Endodermal cell (in vitro differentiated cells): ENCODE results near the gene RAB38. TPM values are rescaled to one million over a fixed set of nuclear protein-coding genes. Genes with fewer than 3 reads are reported as not detected.

ENCODE experiments used
- DNase-seq: peaks from one replicate; pipeline ENCODE4 v3.0.0-alpha.2; 2017
- H3K27ac ChIP-seq: 2 replicates; pipeline ENCODE4 v1.5.1; 2013; ENCODE audit warnings: mild to moderate bottlenecking, low read depth, low read length, moderate library complexity
- H3K27me3 ChIP-seq: 2 replicates; pipeline ENCODE4 v1.6.1; 2013; ENCODE audit warnings: mild to moderate bottlenecking, low read length, moderate library complexity; ENCODE audit not compliant: insufficient read depth, control insufficient read depth, poor library complexity, severe bottlenecking
- H3K36me3 ChIP-seq: 2 replicates; pipeline ENCODE4 v1.7.0; 2013; ENCODE audit warnings: mild to moderate bottlenecking, low read length, moderate library complexity; ENCODE audit not compliant: control insufficient read depth, insufficient read depth
- H3K4me1 ChIP-seq: one replicate; pipeline ENCODE4 v1.7.0; 2013; ENCODE audit warnings: low read length; ENCODE audit not compliant: control insufficient read depth, insufficient read depth
- H3K4me3 ChIP-seq: 2 replicates; pipeline ENCODE4 v1.5.1; 2013; ENCODE audit warnings: mild to moderate bottlenecking, low read length, moderate library complexity
- H3K9ac ChIP-seq: 2 replicates; pipeline ENCODE4 v1.6.1; 2013; ENCODE audit warnings: mild to moderate bottlenecking, low read length, moderate library complexity; ENCODE audit not compliant: poor library complexity, severe bottlenecking; ENCODE audit errors: extremely low read depth
- H3K9me3 ChIP-seq: 2 replicates; pipeline ENCODE4 v1.6.1; 2013; ENCODE audit warnings: mild to moderate bottlenecking, low read length, moderate library complexity; ENCODE audit not compliant: control insufficient read depth
- H3K27ac Mint-ChIP-seq: 2 replicates; pipeline ENCODE4 v1.8.0; 2020; ENCODE audit warnings: mixed read lengths
- H3K27me3 Mint-ChIP-seq: 2 replicates; pipeline ENCODE4 v1.8.0; 2021; ENCODE audit warnings: mild to moderate bottlenecking, mixed read lengths; ENCODE audit not compliant: insufficient read depth
- H3K36me3 Mint-ChIP-seq: 2 replicates; pipeline ENCODE4 v1.8.0; 2020; ENCODE audit warnings: low read depth, mixed read lengths
- H3K4me1 Mint-ChIP-seq: 2 replicates; pipeline ENCODE4 v1.8.0; 2020; ENCODE audit warnings: mixed read lengths
- H3K4me3 Mint-ChIP-seq: 2 replicates; pipeline ENCODE4 v1.8.0; 2020; ENCODE audit warnings: mild to moderate bottlenecking, moderate library complexity, mixed read lengths
- H3K9me3 Mint-ChIP-seq: 2 replicates; pipeline ENCODE4 v1.8.0; 2020; ENCODE audit warnings: mild to moderate bottlenecking, mixed read lengths
- CTCF ChIP-seq: fragments of 200-600 bp; sonication (generic); conservative IDR thresholded peaks from 2 replicates; pipeline ENCODE4 v1.5.0; 2021; ENCODE audit warnings: antibody characterized with exemption, mild to moderate bottlenecking
- WGBS, 2 experiments: methylation state at CpG; one replicate each; pipeline versions ENCODE4 v1.1.5 to v1.1.7; 2013; ENCODE audit warnings: missing lambda C conversion rate in 2 of 2, mixed read lengths in 1 of 2; ENCODE audit not compliant: insufficient coverage in 1 of 2, insufficient read length in 1 of 2; 5-methylcytosine and 5-hydroxymethylcytosine counted together
- total RNA-seq, 2 donors: library from RNA; stranded (reverse); fragmentation: NEBNext Ultra II Directional in 1 of 2; extraction: Animal tissue kit (Norgen Biotek cat#: 25700) in 1 of 2; gene quantifications; 2 replicates in 1 of 2; 3 replicates in 1 of 2; pipeline ENCODE4 v1.2.1, GENCODE V29; 2021

RAB38 gene
- total RNA-seq, 2 donors from 2014 or later, result 12.3 to 15.0 TPM

GRCh38 chr11:88152381-88152780, 22.9 kb downstream of the RAB38 start:
- Histone ChIP-seq H3K36me3 (no peaks in the 10 kb centered on the region), H3K9me3 (peaks cover 27% of the 10 kb centered on the region), H3K4me1 (no peaks in the 10 kb centered on the region), H3K27ac (no peak overlapping the region), H3K27me3 (no peaks in the 10 kb centered on the region), H3K9ac (no peak overlapping the region), H3K4me3 (no peak overlapping the region)
- Mint-ChIP-seq H3K4me1 (no peaks in the 10 kb centered on the region), H3K36me3 (peaks cover 29% of the 10 kb centered on the region), H3K27ac (no peak overlapping the region), H3K27me3 (no peaks in the 10 kb centered on the region), H3K9me3 (peaks cover 19% of the 10 kb centered on the region), H3K4me3 (no peak overlapping the region)
- no peak for DNase-seq
- TF ChIP-seq CTCF, result no peak

- no peak overlapping the region for H3K4me3 Mint-ChIP-seq
- 86 to 94% methylated on average over 5 of the region's 5 CpGs for WGBS, 2 experiments
- no peak for DNase-seq
- H3K4me1 Mint-ChIP-seq, result peaks cover 4% of the 10 kb centered on the region
- Histone ChIP-seq H3K4me1 (no peaks in the 10 kb centered on the region), H3K36me3 (no peaks in the 10 kb centered on the region), H3K27me3 (no peaks in the 10 kb centered on the region), H3K9me3 (peaks cover 27% of the 10 kb centered on the region), H3K4me3 (no peak overlapping the region), H3K9ac (no peak overlapping the region), H3K27ac (no peak overlapping the region)
- peaks cover 19% of the 10 kb centered on the region for H3K9me3 Mint-ChIP-seq
- no peaks in the 10 kb centered on the region for H3K27me3 Mint-ChIP-seq
- H3K36me3 Mint-ChIP-seq, result peaks cover 34% of the 10 kb centered on the region
- TF ChIP-seq CTCF, result no peak
- no peak overlapping the region for H3K27ac Mint-ChIP-seq
Measured at GRCh38 chr11:88151709-88152265, 23.5 kb downstream of the RAB38 start.

GRCh38 chr11:88146106-88146505, 29.1 kb downstream of the RAB38 start:
- H3K9ac ChIP-seq, result no peak overlapping the region
- DNase-seq, result no peak
- H3K4me3 ChIP-seq, result no peak overlapping the region
- no peak for TF ChIP-seq CTCF
- H3K27me3 ChIP-seq, result no peaks in the 10 kb centered on the region
- H3K4me1 ChIP-seq, result no peaks in the 10 kb centered on the region
- H3K27me3 Mint-ChIP-seq, result no peaks in the 10 kb centered on the region
- H3K4me3 Mint-ChIP-seq, result no peak overlapping the region
- 89 to 100% methylated on average over 1 of the region's 1 CpG for WGBS, 2 experiments
- no peaks in the 10 kb centered on the region for H3K9me3 ChIP-seq
- H3K4me1 Mint-ChIP-seq, result peaks cover 5% of the 10 kb centered on the region
- H3K36me3 ChIP-seq, result no peaks in the 10 kb centered on the region
- no peak overlapping the region for H3K27ac ChIP-seq
- no peak overlapping the region for H3K27ac Mint-ChIP-seq
- H3K9me3 Mint-ChIP-seq, result no peaks in the 10 kb centered on the region
- peaks cover 21% of the 10 kb centered on the region for H3K36me3 Mint-ChIP-seq
